ACC112 (cell line): Measurements from ENCODE around the gene AGAP1.

Experiments used
- H2AFZ ChIP-seq: fragments of 200-600 bp; sonication (generic); one replicate; pipeline ENCODE4 v1.6.0; 2017; ENCODE audit warnings: antibody characterized with exemption, low read length; ENCODE audit not compliant: unreplicated experiment
- H3K27ac ChIP-seq: fragments of 200-600 bp; sonication (generic); 2 replicates; pipeline ENCODE4 v1.5.1; 2014; ENCODE audit warnings: low read depth, mild to moderate bottlenecking, antibody characterized with exemption, low read length, moderate library complexity
- H3K27me3 ChIP-seq: fragments of 200-600 bp; sonication (generic); 2 replicates; pipeline ENCODE4 v1.6.1; 2014; ENCODE audit warnings: mild to moderate bottlenecking, antibody characterized with exemption, low read length, moderate library complexity, mixed read lengths; ENCODE audit not compliant: insufficient read depth
- H3K36me3 ChIP-seq: fragments of 200-600 bp; sonication (generic); 2 replicates; pipeline ENCODE4 v1.6.1; 2016; ENCODE audit warnings: mild to moderate bottlenecking, antibody characterized with exemption, low read length, moderate library complexity, mixed read lengths; ENCODE audit not compliant: insufficient read depth
- H3K4me1 ChIP-seq: fragments of 200-600 bp; sonication (generic); one replicate; pipeline ENCODE4 v1.6.1; 2016; ENCODE audit warnings: low read length, mixed read lengths; ENCODE audit not compliant: insufficient read depth, unreplicated experiment, control insufficient read depth
- H3K4me3 ChIP-seq: fragments of 200-600 bp; sonication (generic); 2 replicates; pipeline ENCODE4 v1.5.1; 2014; ENCODE audit warnings: mild to moderate bottlenecking, low read depth, low read length
- H3K79me2 ChIP-seq: fragments of 200-600 bp; sonication (generic); one replicate; pipeline ENCODE4 v1.6.0; 2016; ENCODE audit warnings: low read length; ENCODE audit not compliant: control insufficient read depth, unreplicated experiment, insufficient read depth

AGAP1 gene

GRCh38 chr2:235897992-235898391 is 404.1 kb downstream of the AGAP1 start:
- Histone ChIP-seq H3K4me1 (no peaks in the 10 kb centered on the region), H3K79me2 (no peaks in the 10 kb centered on the region), H3K27me3 (no peaks in the 10 kb centered on the region), H3K36me3 (peaks cover 19% of the 10 kb centered on the region; the same call in 1 of the 2 replicates), H2AFZ (no peak overlapping the region), H3K4me3 (no peak overlapping the region), H3K27ac (no peak overlapping the region)

- Histone ChIP-seq H3K79me2 (no peaks in the 10 kb centered on the region), H2AFZ (no peak overlapping the region), H3K4me1 (no peaks in the 10 kb centered on the region), H3K36me3 (peaks cover 18% of the 10 kb centered on the region; the same call in 1 of the 2 replicates), H3K27me3 (no peaks in the 10 kb centered on the region), H3K4me3 (no peak overlapping the region), H3K27ac (no peak overlapping the region)
These were observed 404.9 kb downstream of the AGAP1 start for GRCh38 chr2:235898766-235899165.

- H2AFZ ChIP-seq, result no peak overlapping the region
- no peaks in the 10 kb centered on the region for H3K4me1 ChIP-seq
- H3K27ac ChIP-seq, result no peak overlapping the region
- H3K4me3 ChIP-seq, result no peak overlapping the region
- no peaks in the 10 kb centered on the region for H3K79me2 ChIP-seq
- peaks cover 6% of the 10 kb centered on the region; the same call in 1 of the 2 replicates for H3K36me3 ChIP-seq
- H3K27me3 ChIP-seq, result no peaks in the 10 kb centered on the region
These were observed 406.8 kb downstream of the AGAP1 start for GRCh38 chr2:235900631-235901030.

GRCh38 chr2:235901243-235901642 is 407.4 kb downstream of the AGAP1 start:
- no peak overlapping the region for H3K27ac ChIP-seq
- H3K4me3 ChIP-seq, result no peak overlapping the region
- no peaks in the 10 kb centered on the region for H3K4me1 ChIP-seq
- H2AFZ ChIP-seq, result no peak overlapping the region
- peaks cover 3% of the 10 kb centered on the region; the same call in 1 of the 2 replicates for H3K36me3 ChIP-seq
- H3K79me2 ChIP-seq, result no peaks in the 10 kb centered on the region
- no peaks in the 10 kb centered on the region for H3K27me3 ChIP-seq

- no peak overlapping the region for H3K4me3 ChIP-seq
- H3K4me1 ChIP-seq, result no peaks in the 10 kb centered on the region
- H3K79me2 ChIP-seq, result no peaks in the 10 kb centered on the region
- no peaks in the 10 kb centered on the region for H3K27me3 ChIP-seq
- H3K36me3 ChIP-seq, result no peaks in the 10 kb centered on the region
- H2AFZ ChIP-seq, result no peak overlapping the region
- H3K27ac ChIP-seq, result no peak overlapping the region
These were observed 410.1 kb downstream of the AGAP1 start for GRCh38 chr2:235903782-235904584.

GRCh38 chr2:235904585-235904931 is 410.7 kb downstream of the AGAP1 start:
- H3K27me3 ChIP-seq, result no peaks in the 10 kb centered on the region
- H3K79me2 ChIP-seq, result no peaks in the 10 kb centered on the region
- no peaks in the 10 kb centered on the region for H3K36me3 ChIP-seq
- no peaks in the 10 kb centered on the region for H3K4me1 ChIP-seq
- H3K4me3 ChIP-seq, result no peak overlapping the region
- H3K27ac ChIP-seq, result no peak overlapping the region
- no peak overlapping the region for H2AFZ ChIP-seq

GRCh38 chr2:235908826-235909225 is 415.0 kb downstream of the AGAP1 start:
- Histone ChIP-seq H3K79me2 (no peaks in the 10 kb centered on the region), H3K27ac (no peak overlapping the region), H3K4me1 (no peaks in the 10 kb centered on the region), H3K27me3 (no peaks in the 10 kb centered on the region), H3K4me3 (no peak overlapping the region), H3K36me3 (0 out of 2 replicates have a peak, but pooled peaks cover 3% of the 10 kb centered on the region), H2AFZ (no peak overlapping the region)

GRCh38 chr2:235909358-235909757 is 415.5 kb downstream of the AGAP1 start:
- Histone ChIP-seq H3K27me3 (no peaks in the 10 kb centered on the region), H3K36me3 (peaks cover 8% of the 10 kb centered on the region; the same call in 1 of the 2 replicates), H3K4me1 (no peaks in the 10 kb centered on the region), H3K27ac (no peak overlapping the region), H2AFZ (no peak overlapping the region), H3K79me2 (no peaks in the 10 kb centered on the region), H3K4me3 (no peak overlapping the region)

GRCh38 chr2:235910067-235910466 is 416.2 kb downstream of the AGAP1 start:
- Histone ChIP-seq H3K36me3 (peaks cover 15% of the 10 kb centered on the region; the same call in 1 of the 2 replicates), H3K27ac (no peak overlapping the region), H3K4me1 (no peaks in the 10 kb centered on the region), H3K27me3 (no peaks in the 10 kb centered on the region), H2AFZ (no peak overlapping the region), H3K79me2 (no peaks in the 10 kb centered on the region), H3K4me3 (no peak overlapping the region)

- Histone ChIP-seq H2AFZ (no peak overlapping the region), H3K36me3 (peaks cover 21% of the 10 kb centered on the region), H3K79me2 (no peaks in the 10 kb centered on the region), H3K27me3 (no peaks in the 10 kb centered on the region), H3K4me3 (no peak overlapping the region), H3K4me1 (no peaks in the 10 kb centered on the region), H3K27ac (no peak overlapping the region)
These were observed 417.3 kb downstream of the AGAP1 start for GRCh38 chr2:235911125-235911524.

- Histone ChIP-seq H3K79me2 (no peaks in the 10 kb centered on the region), H3K36me3 (peaks cover 25% of the 10 kb centered on the region), H3K4me1 (no peaks in the 10 kb centered on the region), H3K4me3 (no peak overlapping the region), H3K27me3 (no peaks in the 10 kb centered on the region), H3K27ac (no peak overlapping the region), H2AFZ (no peak overlapping the region)
These were observed 417.9 kb downstream of the AGAP1 start for GRCh38 chr2:235911633-235912233.
